Astrocyte (in vitro differentiated cells and primary cell): ENCODE data around the gene LRRC23.

Source experiments
- CTCF ChIP-seq: IDR thresholded peaks from 2 replicates; pipeline ENCODE4 v1.5.1; 2011; ENCODE audit warnings: low read depth, mild to moderate bottlenecking, inconsistent platforms, low read length, moderate library complexity; ENCODE audit not compliant: insufficient read depth
- EZH2 ChIP-seq: IDR thresholded peaks from 2 replicates; pipeline ENCODE4 v1.6.1; 2012; ENCODE audit warnings: mild to moderate bottlenecking, low read length, inconsistent platforms; ENCODE audit not compliant: insufficient read depth

- no peak for TF ChIP-seq CTCF
- TF ChIP-seq EZH2 = no peak
Measured at GRCh38 chr12:6942331-6942665, 37.7 kb downstream of the LRRC23 start.
